H9 (cell line): ENCODE measurements around the gene PHACTR1. TPM values are rescaled to one million over a fixed set of nuclear protein-coding genes. Genes with fewer than 3 reads are reported as not detected.

Experiments used
- DNase-seq: peaks from one replicate; pipeline ENCODE4 v3.0.0-alpha.2; 2017
- H2AFZ ChIP-seq: one replicate; pipeline ENCODE4 v1.6.1; 2013; ENCODE audit warnings: mild to moderate bottlenecking, low read length, control low read depth, moderate library complexity
- H2AK5ac ChIP-seq: 2 replicates; pipeline ENCODE4 v1.6.1; 2013; ENCODE audit warnings: low read length, control low read depth, mixed read lengths; ENCODE audit not compliant: insufficient read length
- H2BK120ac ChIP-seq: one replicate; pipeline ENCODE4 v1.6.1; 2013; ENCODE audit warnings: low read depth, mild to moderate bottlenecking, low read length, control low read depth, inconsistent platforms; ENCODE audit not compliant: poor library complexity, severe bottlenecking
- H2BK12ac ChIP-seq: 2 replicates; pipeline ENCODE4 v1.6.1; 2013; ENCODE audit warnings: low read length, control low read depth, mixed read lengths, low read depth; ENCODE audit not compliant: insufficient read length
- H2BK15ac ChIP-seq: 2 replicates; pipeline ENCODE4 v1.6.1; 2013; ENCODE audit warnings: low read depth, low read length, control low read depth
- H2BK20ac ChIP-seq: one replicate; pipeline ENCODE4 v1.6.1; 2013; ENCODE audit warnings: low read depth, mild to moderate bottlenecking, low read length, control low read depth, inconsistent platforms; ENCODE audit not compliant: poor library complexity, severe bottlenecking
- H2BK5ac ChIP-seq: 2 replicates; pipeline ENCODE4 v1.6.1; 2013; ENCODE audit warnings: low read length, control low read depth, mixed read lengths; ENCODE audit not compliant: insufficient read length
- H3K14ac ChIP-seq: 2 replicates; pipeline ENCODE4 v1.6.1; 2013; ENCODE audit warnings: low read length, control low read depth; ENCODE audit not compliant: insufficient read depth
- H3K18ac ChIP-seq: 2 replicates; pipeline ENCODE4 v1.6.1; 2013; ENCODE audit warnings: low read depth, mild to moderate bottlenecking, mixed read lengths, low read length, control low read depth; ENCODE audit not compliant: insufficient read length
- H3K23ac ChIP-seq: 2 replicates; pipeline ENCODE4 v1.6.1; 2013; ENCODE audit warnings: low read length, control low read depth, mixed read lengths, low read depth; ENCODE audit not compliant: insufficient read length
- H3K23me2 ChIP-seq: 2 replicates; pipeline ENCODE4 v1.6.1; 2013; ENCODE audit warnings: low read depth, mild to moderate bottlenecking, mixed read lengths, low read length, control low read depth; ENCODE audit not compliant: insufficient read length, poor library complexity, severe bottlenecking
- H3K27ac ChIP-seq: 2 replicates; pipeline ENCODE4 v1.5.1; 2013; ENCODE audit warnings: low read length, control low read depth, mixed read lengths, low read depth; ENCODE audit not compliant: insufficient read length
- H3K27me3 ChIP-seq: 2 replicates; pipeline ENCODE4 v1.6.1; 2013; ENCODE audit warnings: low read length, control low read depth, inconsistent platforms; ENCODE audit not compliant: insufficient read depth
- H3K4ac ChIP-seq: 2 replicates; pipeline ENCODE4 v1.6.1; 2013; ENCODE audit warnings: low read depth, mild to moderate bottlenecking, control low read depth, inconsistent platforms, low read length, moderate library complexity
- H3K4me1 ChIP-seq: 2 replicates; pipeline ENCODE4 v1.6.1; 2013; ENCODE audit warnings: low read length, control low read depth, inconsistent platforms; ENCODE audit not compliant: insufficient read depth
- H3K4me2 ChIP-seq: 2 replicates; pipeline ENCODE4 v1.6.1; 2013; ENCODE audit warnings: low read length, control low read depth, mixed read lengths; ENCODE audit not compliant: insufficient read length, insufficient read depth
- H3K56ac ChIP-seq: 2 replicates; pipeline ENCODE4 v1.6.1; 2013; ENCODE audit warnings: low read depth, mild to moderate bottlenecking, mixed read lengths, low read length, control low read depth; ENCODE audit not compliant: insufficient read length
- H3K79me1 ChIP-seq: 2 replicates; pipeline ENCODE4 v1.6.1; 2013; ENCODE audit warnings: low read depth, mild to moderate bottlenecking, moderate library complexity, low read length, control low read depth, inconsistent platforms; ENCODE audit not compliant: insufficient read depth, poor library complexity, severe bottlenecking
- H3K79me2 ChIP-seq: 2 replicates; pipeline ENCODE4 v1.6.1; 2013; ENCODE audit warnings: low read length, control low read depth, inconsistent platforms; ENCODE audit not compliant: insufficient read depth
- H3K9ac ChIP-seq: 2 replicates; pipeline ENCODE4 v1.6.1; 2013; ENCODE audit warnings: low read length, control low read depth, mixed read lengths; ENCODE audit not compliant: insufficient read length; ENCODE audit errors: extremely low read depth
- H3K9me3 ChIP-seq: one replicate; pipeline ENCODE4 v1.6.1; 2013; ENCODE audit warnings: low read depth, low read length, inconsistent platforms; ENCODE audit not compliant: control insufficient read depth
- H3T11ph ChIP-seq: one replicate; pipeline ENCODE4 v1.6.1; 2013; ENCODE audit warnings: mild to moderate bottlenecking, low read length, control low read depth, inconsistent platforms
- H4K20me1 ChIP-seq: one replicate; pipeline ENCODE4 v1.6.1; 2013; ENCODE audit not compliant: control insufficient read depth, insufficient read length, insufficient read depth
- H4K5ac ChIP-seq: 2 replicates; pipeline ENCODE4 v1.6.1; 2013; ENCODE audit warnings: low read depth, mild to moderate bottlenecking, mixed read lengths, low read length, control low read depth; ENCODE audit not compliant: insufficient read length
- H4K8ac ChIP-seq: replicated peaks from 2 replicates; pipeline ENCODE4 v1.6.1; 2013; ENCODE audit warnings: low read length, control low read depth, mixed read lengths, low read depth; ENCODE audit not compliant: insufficient read length
- H4K91ac ChIP-seq: 2 replicates; pipeline ENCODE4 v1.6.1; 2013; ENCODE audit warnings: low read depth, mild to moderate bottlenecking, moderate library complexity, mixed read lengths, low read length, control low read depth; ENCODE audit not compliant: insufficient read length
- H3K27ac Mint-ChIP-seq, 3 experiments: 2 replicates in 2 of 3; 3 replicates in 1 of 3; pipeline ENCODE4 v1.8.0; 2020 to 2021; ENCODE audit warnings: mixed read lengths in 3 of 3, mild to moderate bottlenecking in 1 of 3, moderate library complexity in 1 of 3
- H3K27me3 Mint-ChIP-seq: 2 replicates; pipeline ENCODE4 v1.8.0; 2021; ENCODE audit warnings: low read depth, mild to moderate bottlenecking, moderate library complexity, mixed read lengths
- H3K36me3 Mint-ChIP-seq, 3 experiments: 2 replicates in 2 of 3; 3 replicates in 1 of 3; pipeline ENCODE4 v1.8.0; 2020 to 2021; ENCODE audit warnings: low read depth in 3 of 3, mixed read lengths in 3 of 3; ENCODE audit not compliant: insufficient read depth in 1 of 3
- H3K4me1 Mint-ChIP-seq, 2 experiments: 2 replicates each; pipeline ENCODE4 v1.8.0; 2020; ENCODE audit warnings: mixed read lengths in 2 of 2
- H3K4me3 Mint-ChIP-seq, 2 experiments: 2 replicates in 1 of 2; 3 replicates in 1 of 2; pipeline ENCODE4 v1.8.0; 2020 to 2021; ENCODE audit warnings: mild to moderate bottlenecking in 2 of 2, mixed read lengths in 2 of 2, moderate library complexity in 1 of 2
- H3K9me3 Mint-ChIP-seq, 2 experiments: 2 replicates in 1 of 2; 3 replicates in 1 of 2; pipeline ENCODE4 v1.8.0; 2020; ENCODE audit warnings: mild to moderate bottlenecking in 2 of 2, mixed read lengths in 2 of 2, moderate library complexity in 1 of 2
- WGBS: extraction: QIAGEN DNeasy Blood & Tissue Kit; methylation state at CpG from one replicate; pipeline ENCODE4 v1.1.7; 2013; ENCODE audit warnings: missing lambda C conversion rate, low lambda C conversion rate, mixed read lengths; ENCODE audit not compliant: insufficient read length; ENCODE audit errors: extremely low coverage; 5-methylcytosine and 5-hydroxymethylcytosine counted together
- total RNA-seq: library from RNA; stranded (reverse); gene quantifications from 2 replicates; pipeline ENCODE4 v1.2.1, GENCODE V29; 2021
- TF ChIP-seq, protein P1 (sequence below): fragments of 200-600 bp; sonication (generic); conservative IDR thresholded peaks from 3 replicates; pipeline ENCODE4 v1.8.0; 2021; ENCODE audit warnings: antibody characterized with exemption, mild to moderate bottlenecking

Gene PHACTR1
- total RNA-seq, 1 experiment from 2014 or later, result 15.9 TPM

- Histone ChIP-seq H2BK20ac (no peak overlapping the region), H3K23me2 (no peaks in the 10 kb centered on the region), H4K91ac (no peak overlapping the region), H3K4me2 (no peak overlapping the region), H2BK15ac (no peak overlapping the region), H4K20me1 (no peaks in the 10 kb centered on the region), H3K79me1 (no peaks in the 10 kb centered on the region), H3K9me3 (peaks cover 16% of the 10 kb centered on the region), H3K79me2 (no peaks in the 10 kb centered on the region), H3K56ac (no peak overlapping the region), H2BK5ac (no peak overlapping the region), H4K8ac (no peak overlapping the region), H2AK5ac (no peak overlapping the region), H2BK12ac (no peak overlapping the region), H3T11ph (no peak overlapping the region), H3K4me1 (no peaks in the 10 kb centered on the region), H3K4ac (no peak overlapping the region), H3K27ac (no peak overlapping the region), H3K14ac (no peak overlapping the region), H2AFZ (no peak overlapping the region), H3K18ac (no peak overlapping the region), H4K5ac (no peak overlapping the region), H3K27me3 (no peaks in the 10 kb centered on the region), H2BK120ac (no peak overlapping the region), H3K9ac (no peak overlapping the region), H3K23ac (no peak overlapping the region)
- WGBS, result no CpG with 5 or more reads among the region's 9 CpGs
- H3K27ac Mint-ChIP-seq, result no peak overlapping the region
- DNase-seq, result peak; percentile 1
- H3K9me3 Mint-ChIP-seq, result peaks cover 23 to 31% of the 10 kb centered on the region in 2 experiments
- H3K4me1 Mint-ChIP-seq, result no peaks in the 10 kb centered on the region
- H3K4me3 Mint-ChIP-seq, result no peak overlapping the region; a peak in 1 of 5 replicates
- TF ChIP-seq, protein P1, sequence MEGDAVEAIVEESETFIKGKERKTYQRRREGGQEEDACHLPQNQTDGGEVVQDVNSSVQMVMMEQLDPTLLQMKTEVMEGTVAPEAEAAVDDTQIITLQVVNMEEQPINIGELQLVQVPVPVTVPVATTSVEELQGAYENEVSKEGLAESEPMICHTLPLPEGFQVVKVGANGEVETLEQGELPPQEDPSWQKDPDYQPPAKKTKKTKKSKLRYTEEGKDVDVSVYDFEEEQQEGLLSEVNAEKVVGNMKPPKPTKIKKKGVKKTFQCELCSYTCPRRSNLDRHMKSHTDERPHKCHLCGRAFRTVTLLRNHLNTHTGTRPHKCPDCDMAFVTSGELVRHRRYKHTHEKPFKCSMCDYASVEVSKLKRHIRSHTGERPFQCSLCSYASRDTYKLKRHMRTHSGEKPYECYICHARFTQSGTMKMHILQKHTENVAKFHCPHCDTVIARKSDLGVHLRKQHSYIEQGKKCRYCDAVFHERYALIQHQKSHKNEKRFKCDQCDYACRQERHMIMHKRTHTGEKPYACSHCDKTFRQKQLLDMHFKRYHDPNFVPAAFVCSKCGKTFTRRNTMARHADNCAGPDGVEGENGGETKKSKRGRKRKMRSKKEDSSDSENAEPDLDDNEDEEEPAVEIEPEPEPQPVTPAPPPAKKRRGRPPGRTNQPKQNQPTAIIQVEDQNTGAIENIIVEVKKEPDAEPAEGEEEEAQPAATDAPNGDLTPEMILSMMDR, result no peak
- peaks cover 60 to 85% (median 81%) of the 10 kb centered on the region in 3 experiments for H3K36me3 Mint-ChIP-seq
- no peaks in the 10 kb centered on the region for H3K27me3 Mint-ChIP-seq
These were observed 573.3 kb downstream of the PHACTR1 start for GRCh38 chr6:13289789-13290318.
